Measurements from ENCODE around the gene SLC16A6. TPM values are rescaled to one million over a fixed set of nuclear protein-coding genes. Genes with fewer than 3 reads are reported as not detected.
"Not testable (repeated sequence)": the region's sequence is repeated elsewhere in the genome, so short reads cannot be mapped to it uniquely, and the experiment has no call there.

SLC16A6 gene
- total RNA-seq, 1 experiment from 2014 or later: 4.8 TPM

- ATAC-seq; H3K27me3 ChIP-seq (ENCODE audit: insufficient read depth, low read length); H3K4me2 ChIP-seq (ENCODE audit: low read length); H3K9me2 ChIP-seq (ENCODE audit: insufficient read depth); H3K27ac ChIP-seq (ENCODE audit: low read depth, low read length); H4K20me1 ChIP-seq (ENCODE audit: insufficient read depth); H3K9me3 ChIP-seq (ENCODE audit: control insufficient read depth in 1 of 2, insufficient read depth in 1 of 2, low read depth in 1 of 2, low read length in 2 of 2); BruUV-seq (replicated peaks); H3K79me2 ChIP-seq (ENCODE audit: insufficient read depth, low read length); POLR2A ChIA-PET; H3K9ac ChIP-seq (ENCODE audit: low read length); CTCF ChIA-PET; H3K4me3 ChIP-seq (replicated peaks in 1 of 2; ENCODE audit: low read depth in 1 of 2, low read length in 2 of 2); intact Hi-C loops (cut with micrococcal nuclease); H2AFZ ChIP-seq (ENCODE audit: low read depth, low read length, poor library complexity, severe bottlenecking); DNase-seq (ENCODE audit: low read depth, low spot score); H3K36me3 ChIP-seq (ENCODE audit: control insufficient read depth in 1 of 2, insufficient read depth in 2 of 2, low read length in 2 of 2); RAD21 ChIA-PET (ENCODE audit: low non-redundant PET in 1 of 2, low total read pairs in 2 of 2, uncharacterized antibody in 2 of 2, unreplicated experiment in 2 of 2): not testable (repeated sequence)
- peaks cover 3 to 23% of the 10 kb centered on the region in 2 experiments; a peak in 3 of 4 replicates for H3K4me1 ChIP-seq (ENCODE audit: control insufficient read depth in 1 of 2, insufficient read depth in 2 of 2, low read length in 2 of 2)
These were observed 62.8 kb downstream of the SLC16A6 start for GRCh38 chr17:68228039-68228680.

DNA sequence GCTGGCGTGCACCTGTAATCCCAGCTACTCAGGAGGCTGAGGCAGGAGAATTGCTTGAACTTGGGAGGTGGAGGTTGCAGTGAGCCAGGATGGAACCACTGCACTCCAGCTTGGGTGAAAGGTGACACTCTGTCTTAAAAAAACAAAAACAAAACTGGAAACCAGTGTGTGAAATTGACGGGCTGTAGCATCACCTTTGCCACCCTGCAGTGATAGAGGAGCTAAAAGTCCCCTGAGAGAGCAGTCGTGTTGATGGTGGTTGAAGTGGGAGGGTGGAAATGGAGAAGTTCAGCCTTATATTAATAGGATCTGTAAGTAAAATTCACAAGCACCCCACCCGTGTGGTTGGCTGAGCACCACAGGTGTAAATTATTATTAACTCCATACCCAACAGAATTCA is 65.9 kb downstream of the SLC16A6 start:
- CTCF ChIA-PET; H3K4me3 ChIP-seq (replicated peaks in 1 of 2; ENCODE audit: low read depth in 1 of 2, low read length in 2 of 2); intact Hi-C loops (cut with micrococcal nuclease); H3K27me3 ChIP-seq (ENCODE audit: insufficient read depth, low read length); H2AFZ ChIP-seq (ENCODE audit: low read depth, low read length, poor library complexity, severe bottlenecking); BruUV-seq (replicated peaks); H3K36me3 ChIP-seq (ENCODE audit: control insufficient read depth in 1 of 2, insufficient read depth in 2 of 2, low read length in 2 of 2); DNase-seq (ENCODE audit: low read depth, low spot score); H3K4me1 ChIP-seq (ENCODE audit: control insufficient read depth in 1 of 2, insufficient read depth in 2 of 2, low read length in 2 of 2); POLR2A ChIA-PET; H3K79me2 ChIP-seq (ENCODE audit: insufficient read depth, low read length); RAD21 ChIA-PET (ENCODE audit: low non-redundant PET in 1 of 2, low total read pairs in 2 of 2, uncharacterized antibody in 2 of 2, unreplicated experiment in 2 of 2); H3K9ac ChIP-seq (ENCODE audit: low read length); ATAC-seq; H3K27ac ChIP-seq (ENCODE audit: low read depth, low read length); H4K20me1 ChIP-seq (ENCODE audit: insufficient read depth); H3K9me3 ChIP-seq (ENCODE audit: control insufficient read depth in 1 of 2, insufficient read depth in 1 of 2, low read depth in 1 of 2, low read length in 2 of 2); H3K4me2 ChIP-seq (ENCODE audit: low read length); H3K9me2 ChIP-seq (ENCODE audit: insufficient read depth): not testable (repeated sequence)

DNA sequence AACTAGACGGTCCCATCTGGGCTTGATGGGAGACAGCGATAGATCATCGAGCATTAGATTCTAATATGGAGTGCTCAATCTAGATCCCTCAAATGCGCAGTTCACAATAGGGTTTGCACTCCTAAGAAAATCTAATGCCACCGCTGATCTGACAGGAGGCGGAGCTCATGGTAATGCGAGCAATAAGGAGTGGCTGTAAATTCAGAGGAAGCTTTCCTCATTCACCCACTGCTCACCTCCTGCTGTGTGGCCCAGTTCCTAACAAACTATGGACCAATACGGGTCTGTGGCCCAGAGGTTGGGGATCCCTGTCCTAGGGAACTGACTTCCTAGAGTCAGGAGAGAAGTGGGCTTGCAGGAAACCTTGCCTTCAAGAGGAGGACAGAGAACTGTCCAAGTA is 68.3 kb downstream of the SLC16A6 start:
- no peak for DNase-seq (ENCODE audit: low read depth, low spot score)
- Histone ChIP-seq H3K36me3 (ENCODE audit: control insufficient read depth in 1 of 2, insufficient read depth in 2 of 2, low read length in 2 of 2) (no peaks in the 10 kb centered on the region), H3K27me3 (ENCODE audit: insufficient read depth, low read length) (no peaks in the 10 kb centered on the region), H3K4me3 (replicated peaks in 1 of 2; ENCODE audit: low read depth in 1 of 2, low read length in 2 of 2) (no peak overlapping the region), H3K27ac (ENCODE audit: low read depth, low read length) (no peak overlapping the region), H3K4me1 (ENCODE audit: control insufficient read depth in 1 of 2, insufficient read depth in 2 of 2, low read length in 2 of 2) (no peaks in the 10 kb centered on the region), H3K9me3 (ENCODE audit: control insufficient read depth in 1 of 2, insufficient read depth in 1 of 2, low read depth in 1 of 2, low read length in 2 of 2) (no peaks in the 10 kb centered on the region), H3K9me2 (ENCODE audit: insufficient read depth) (no peaks in the 10 kb centered on the region), H3K9ac (ENCODE audit: low read length) (no peak overlapping the region), H4K20me1 (ENCODE audit: insufficient read depth) (no peaks in the 10 kb centered on the region), H2AFZ (ENCODE audit: low read depth, low read length, poor library complexity, severe bottlenecking) (no peak overlapping the region), H3K79me2 (ENCODE audit: insufficient read depth, low read length) (no peaks in the 10 kb centered on the region), H3K4me2 (ENCODE audit: low read length) (no peak overlapping the region)
- intact Hi-C loops (cut with micrococcal nuclease): no loop called here
- ChIA-PET POLR2A (no interaction called here), CTCF (no interaction called here), RAD21 (ENCODE audit: low non-redundant PET in 1 of 2, low total read pairs in 2 of 2, uncharacterized antibody in 2 of 2, unreplicated experiment in 2 of 2) (no interaction called here)
- no TSS peak for BruUV-seq (replicated peaks)
- TF ChIP-seq TCF7L2 (IDR thresholded peaks at IDR 0.05; ENCODE audit: borderline replicate concordance, extremely low read depth, insufficient read depth, insufficient read length): no peak
- no peak for TF ChIP-seq ELF1 (IDR thresholded peaks at IDR 0.05; ENCODE audit: borderline replicate concordance, low read depth)
- ATAC-seq: no peak
